SKM-1 treated with dmso at 0.1 percent for 144 hours (cell line): ENCODE data around the gene NONO.
"Not testable (repeated sequence)": the region's sequence is repeated elsewhere in the genome, so short reads cannot be mapped to it uniquely, and the experiment has no call there.

Experiments used
- DNase-seq: peaks from one replicate; lab custom pipeline; 2025; ENCODE audit not compliant: unreplicated experiment; lab: John Stamatoyannopoulos, UW

NONO gene, protein sequence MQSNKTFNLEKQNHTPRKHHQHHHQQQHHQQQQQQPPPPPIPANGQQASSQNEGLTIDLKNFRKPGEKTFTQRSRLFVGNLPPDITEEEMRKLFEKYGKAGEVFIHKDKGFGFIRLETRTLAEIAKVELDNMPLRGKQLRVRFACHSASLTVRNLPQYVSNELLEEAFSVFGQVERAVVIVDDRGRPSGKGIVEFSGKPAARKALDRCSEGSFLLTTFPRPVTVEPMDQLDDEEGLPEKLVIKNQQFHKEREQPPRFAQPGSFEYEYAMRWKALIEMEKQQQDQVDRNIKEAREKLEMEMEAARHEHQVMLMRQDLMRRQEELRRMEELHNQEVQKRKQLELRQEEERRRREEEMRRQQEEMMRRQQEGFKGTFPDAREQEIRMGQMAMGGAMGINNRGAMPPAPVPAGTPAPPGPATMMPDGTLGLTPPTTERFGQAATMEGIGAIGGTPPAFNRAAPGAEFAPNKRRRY

DNA sequence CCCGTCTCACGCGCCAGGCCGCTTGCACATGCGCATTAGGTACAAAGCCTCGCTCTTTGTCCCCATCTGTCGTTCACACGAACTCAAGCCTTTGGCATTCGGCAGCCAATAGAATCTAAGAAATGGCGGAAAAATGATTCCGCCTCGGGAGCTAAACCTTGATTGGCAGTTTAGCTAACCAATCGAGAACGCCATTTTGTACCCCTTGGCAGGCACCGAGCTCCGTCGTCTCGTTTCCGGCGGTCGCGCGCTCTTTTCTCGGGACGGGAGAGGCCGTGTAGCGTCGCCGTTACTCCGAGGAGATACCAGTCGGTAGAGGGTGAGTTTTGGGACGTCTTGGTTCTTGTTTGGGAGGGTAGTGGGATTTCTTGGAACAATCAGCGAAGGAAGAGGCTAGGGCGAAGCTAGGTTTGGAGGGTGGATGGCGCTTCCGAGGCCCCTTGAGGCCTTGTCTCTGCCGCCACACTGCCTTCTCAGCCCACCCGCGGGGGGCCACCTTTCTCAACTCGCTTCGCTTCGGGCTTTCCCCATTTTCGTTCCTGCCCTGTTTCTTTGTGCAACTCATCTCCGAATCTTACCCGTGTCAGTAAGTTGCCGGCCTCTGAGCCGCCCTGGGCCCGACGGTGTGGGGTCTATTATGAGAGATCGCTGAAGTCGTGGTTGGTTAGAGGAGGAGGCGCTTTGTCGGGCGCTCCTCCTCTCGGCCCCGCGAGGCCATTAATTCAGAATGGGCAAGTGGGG lies at the start of gene NONO:
Gene NONO, plus strand, starts transcription at position 233 of the 741 bp plus-strand sequence. CDS start 7,003 bp downstream, outside the sequence.
- peak; percentile 87 for DNase-seq

DNA sequence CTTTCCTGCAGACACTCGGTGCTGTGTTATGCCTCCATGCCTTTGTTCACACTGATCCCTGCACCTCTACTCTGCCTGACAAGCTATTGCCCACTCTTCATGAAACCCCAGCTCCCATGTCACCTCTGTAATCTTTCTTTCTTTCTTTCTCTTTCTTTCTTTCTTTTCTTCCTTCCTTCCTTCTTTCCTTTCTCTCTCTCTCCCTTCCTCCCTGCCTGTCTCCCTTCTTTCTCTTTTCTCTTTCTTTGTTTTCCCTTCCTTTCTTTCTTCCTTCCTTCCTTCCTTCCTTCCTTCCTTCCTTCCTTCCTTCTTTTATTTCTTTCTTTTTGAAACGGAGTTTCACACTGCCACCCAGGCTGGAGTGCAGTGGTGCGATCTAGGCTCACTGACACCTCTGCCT lies 48.0 kb upstream of the NONO start:
- no peak for DNase-seq

- DNase-seq = peak; percentile 22
Observed at GRCh38 chrX:71236836-71237235, 46.6 kb upstream of the NONO start.

- DNase-seq = no peak
Observed at GRCh38 chrX:71239781-71240180, 43.7 kb upstream of the NONO start.

- DNase-seq = peak; percentile 1
Observed at GRCh38 chrX:71241301-71241700, 42.1 kb upstream of the NONO start.

DNA sequence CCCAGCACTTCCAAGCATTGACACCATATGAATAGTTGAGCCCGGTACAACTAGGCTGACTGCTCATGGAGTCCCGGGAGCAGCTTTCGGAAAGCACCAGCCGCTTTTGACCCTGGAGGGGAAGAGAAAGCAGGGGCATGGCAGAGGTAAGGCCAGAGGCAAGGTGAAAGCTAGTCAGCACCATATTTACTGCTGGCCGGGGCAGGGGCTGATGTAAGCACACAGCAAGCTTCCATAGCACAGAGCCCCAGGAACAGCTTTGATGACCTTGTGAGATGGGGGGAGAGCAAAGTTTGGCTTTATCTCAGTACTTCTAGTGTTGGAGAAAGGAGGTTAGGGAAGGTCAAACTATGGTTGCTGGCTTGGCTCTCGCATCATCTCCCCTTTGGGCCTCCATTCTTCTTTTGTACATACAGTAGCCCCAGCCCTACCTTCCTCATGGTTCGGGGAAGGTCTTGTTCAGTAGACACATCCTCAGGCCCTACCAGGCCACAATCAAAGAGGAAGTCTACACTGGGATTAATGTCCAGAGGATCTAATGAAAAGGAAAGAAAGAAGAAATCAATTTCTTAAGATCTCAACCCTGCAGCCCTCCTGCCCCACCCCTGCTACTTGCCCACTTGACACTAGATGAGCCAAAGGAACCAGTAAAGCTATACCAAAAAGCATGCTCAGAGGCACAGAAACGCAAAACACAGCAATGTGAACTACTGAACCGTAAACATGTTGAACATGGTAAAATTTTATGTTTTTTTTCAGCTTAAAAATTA lies 38.9 kb upstream of the NONO start:
- no peak for DNase-seq

DNA sequence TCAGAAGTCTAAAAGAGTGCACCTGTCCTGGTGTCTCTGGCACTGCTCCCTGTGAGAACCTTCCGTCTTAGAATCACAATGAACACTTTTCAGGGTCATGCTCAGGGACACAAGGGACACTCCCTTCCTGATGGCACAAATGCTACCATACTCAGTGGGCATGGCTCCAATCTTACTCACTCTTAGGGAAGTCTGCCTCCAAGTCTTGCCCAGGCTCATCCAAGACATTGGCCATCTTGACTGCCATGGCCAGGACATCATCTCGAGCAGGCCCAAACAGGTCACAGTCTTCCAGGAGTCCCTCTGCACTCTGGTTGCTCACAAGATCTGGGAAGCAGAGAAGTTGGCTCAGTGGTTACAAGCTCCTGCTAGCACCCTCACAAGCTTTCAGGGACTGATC lies 38.3 kb upstream of the NONO start:
- no peak for DNase-seq

DNA sequence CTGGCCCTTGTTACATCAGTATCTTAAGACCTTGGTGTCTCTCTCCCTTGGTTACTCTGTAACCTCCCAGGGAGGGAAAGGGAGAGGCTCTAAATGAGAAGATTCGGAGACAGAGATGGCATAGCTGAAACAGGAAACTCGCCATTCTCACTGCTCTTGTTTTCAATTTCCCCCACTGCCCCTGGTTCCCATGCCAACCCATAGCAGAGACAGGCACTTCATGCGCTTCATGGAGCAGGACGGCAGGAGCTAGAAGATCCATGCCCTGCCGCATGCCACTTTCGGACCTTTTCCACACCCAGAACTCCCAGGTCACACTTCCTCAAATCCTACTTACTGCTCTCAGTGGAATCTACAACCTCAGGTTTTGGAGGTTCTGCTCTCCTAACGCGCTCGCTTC lies 32.6 kb upstream of the NONO start:
- DNase-seq = no peak

DNA sequence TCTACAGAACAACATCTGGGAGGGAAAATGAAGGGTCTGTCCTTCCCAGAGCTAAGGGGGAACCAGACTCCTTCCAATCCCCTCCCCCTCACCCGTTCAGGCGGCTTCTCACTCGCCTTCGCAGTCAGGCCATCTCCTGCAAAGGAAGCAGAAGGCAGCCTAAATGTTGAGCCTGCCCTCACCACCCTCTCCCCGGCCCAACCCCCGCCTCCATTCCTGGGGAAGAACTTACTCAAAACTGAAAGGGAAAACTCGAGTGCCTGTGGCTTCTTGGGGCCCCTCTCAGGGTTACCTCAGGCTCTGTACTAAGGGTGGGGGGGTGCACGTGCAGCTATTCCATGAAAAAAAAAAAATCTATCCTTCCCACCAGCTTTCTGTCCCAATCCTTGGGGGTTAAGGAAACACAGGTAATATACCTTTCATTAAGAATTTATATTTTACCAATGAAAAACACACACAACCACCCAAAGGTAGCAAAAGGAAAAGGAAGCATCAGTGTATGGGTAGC lies 31.9 kb upstream of the NONO start:
- DNase-seq = no peak

DNA sequence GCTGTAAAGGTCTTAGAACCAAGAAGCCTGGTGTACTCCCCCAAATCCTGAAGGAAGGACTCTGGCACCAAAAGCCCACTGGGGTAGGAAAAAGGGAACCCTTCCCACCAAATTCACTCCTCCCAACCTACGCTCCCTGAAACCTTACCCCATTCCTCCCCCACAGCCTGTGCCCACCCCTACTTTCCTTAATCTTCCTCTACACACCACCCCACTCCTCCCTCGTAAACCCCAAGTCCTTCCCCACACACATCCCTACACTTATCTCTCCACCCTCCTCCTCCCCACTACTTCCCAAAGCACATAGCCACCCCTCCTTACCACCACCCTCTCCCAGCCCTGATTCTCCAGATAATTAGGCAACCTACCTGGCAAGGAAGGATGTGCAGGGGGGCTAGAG lies 31.2 kb upstream of the NONO start:
- DNase-seq = no peak

DNA sequence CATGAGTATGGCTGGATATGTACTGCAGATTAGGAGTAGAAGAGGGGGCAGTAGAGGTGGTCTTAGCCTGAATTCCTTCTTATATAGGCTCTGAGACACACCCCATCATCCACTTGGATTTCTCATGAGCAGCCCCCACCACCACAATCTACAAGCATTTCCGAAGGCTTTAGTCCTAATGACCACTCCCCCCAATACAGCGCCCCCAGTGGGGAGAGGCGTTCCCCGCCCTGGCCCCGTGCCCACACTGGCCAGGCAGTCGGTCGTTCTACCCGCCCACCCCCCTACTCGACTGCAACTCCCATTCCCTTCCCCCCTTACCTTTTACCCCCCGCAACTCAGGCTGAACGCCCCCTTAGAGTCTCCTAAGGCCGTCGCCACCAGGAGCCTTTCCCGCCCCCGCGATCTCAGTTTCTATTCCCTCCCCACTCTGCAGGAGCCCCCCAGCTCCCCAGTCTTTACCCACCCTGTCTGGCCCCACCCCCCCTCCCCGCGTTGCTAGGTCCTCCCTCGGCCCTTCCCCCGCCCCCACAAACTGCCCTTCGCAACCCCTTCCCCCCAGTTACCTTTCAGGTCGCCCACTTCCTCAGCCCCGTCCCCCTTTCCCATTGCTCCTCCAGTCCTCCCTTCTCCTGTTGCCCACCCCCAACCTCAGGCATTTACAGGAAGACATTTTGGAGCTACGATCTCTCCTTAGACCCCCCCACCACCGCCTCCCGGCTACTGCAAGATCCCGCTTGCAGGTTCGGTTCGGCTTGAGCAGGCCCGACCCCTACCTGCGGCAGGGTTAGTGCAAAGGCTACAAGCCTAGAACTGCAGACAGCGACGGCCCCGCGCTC lies 30.0 kb upstream of the NONO start:
- DNase-seq = no peak

- DNase-seq = peak; percentile 54
Observed at GRCh38 chrX:71254092-71254963, 29.1 kb upstream of the NONO start, which contains the start of gene ZMYM3. Gene ZMYM3 (minus strand): TSS chrX:71254140. CDS start chrX:71253255, 885 bp downstream.

- DNase-seq = no peak
Observed at GRCh38 chrX:71256051-71256450, 27.4 kb upstream of the NONO start.

DNA sequence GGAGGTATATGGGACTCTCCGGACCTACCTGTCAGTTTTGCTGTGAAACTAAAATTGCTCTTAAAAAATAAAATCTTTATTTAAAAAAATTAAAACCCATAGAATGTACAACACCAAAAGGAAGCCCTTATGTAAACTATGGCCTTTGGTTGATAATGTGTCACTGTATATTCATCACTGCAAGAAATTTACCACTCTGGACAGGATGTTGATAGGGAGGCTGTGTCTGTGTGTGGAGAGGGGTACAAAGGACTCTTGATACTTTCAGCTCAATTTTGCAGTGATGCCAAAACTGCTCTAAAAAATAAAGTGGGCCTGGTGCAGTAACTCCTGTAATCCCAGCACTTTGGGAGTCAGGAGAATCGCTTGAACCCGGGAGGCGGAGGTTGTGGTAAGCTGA lies 26.6 kb upstream of the NONO start:
- no peak for DNase-seq

DNA sequence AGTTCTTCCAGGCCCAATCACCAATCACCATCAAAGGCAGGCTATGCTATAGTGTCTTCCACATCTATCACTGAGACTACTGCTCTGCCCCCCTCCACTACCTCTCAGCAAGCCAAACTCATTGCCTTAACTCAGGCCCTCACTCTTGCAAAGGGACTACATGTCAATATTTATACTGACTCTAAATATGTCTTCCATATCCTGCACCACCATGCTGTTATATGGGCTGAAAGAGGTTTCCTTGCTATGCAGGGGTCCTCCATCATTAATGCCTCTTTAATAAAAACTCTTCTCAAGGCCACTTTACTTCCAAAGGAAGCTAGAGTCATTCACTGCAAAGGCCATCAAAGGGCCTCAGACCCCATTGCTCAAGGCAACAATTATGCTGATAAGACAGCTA lies 14.8 kb upstream of the NONO start:
- not testable (repeated sequence) for DNase-seq

DNA sequence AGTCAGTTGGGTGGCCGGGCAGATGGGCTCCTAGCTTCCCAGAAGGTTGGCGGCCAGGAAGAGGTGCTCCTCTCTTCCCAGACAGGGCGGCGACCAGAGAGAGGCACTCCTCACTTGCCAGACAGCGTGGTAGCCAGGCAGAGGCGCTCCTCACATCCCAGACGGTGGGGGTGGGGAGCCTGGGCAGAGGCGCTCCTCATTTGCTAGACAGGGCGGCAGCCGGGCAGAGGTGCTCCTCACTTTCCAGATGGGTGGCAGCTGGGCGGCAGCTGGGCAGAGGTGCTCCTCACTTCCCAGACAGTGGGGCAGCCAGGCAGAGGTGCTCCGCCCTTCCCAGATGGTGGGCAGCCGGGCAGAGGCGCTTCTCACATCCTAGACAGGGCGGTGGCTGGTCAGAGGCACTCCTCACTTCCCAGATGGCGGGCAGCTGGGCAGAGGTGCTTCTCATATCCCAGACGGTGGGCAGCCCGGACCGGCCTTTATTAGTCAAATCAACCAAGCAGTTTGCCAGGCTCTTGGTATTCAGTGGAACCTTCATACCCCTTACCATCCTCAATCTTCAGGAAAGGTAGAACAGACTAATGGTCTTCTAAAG lies 13.5 kb upstream of the NONO start:
- DNase-seq = no peak

- DNase-seq = not testable (repeated sequence)
Observed at GRCh38 chrX:71272313-71272712, 11.1 kb upstream of the NONO start.

GRCh38 chrX:71281300-71281699 lies 2.1 kb upstream of the NONO start:
- not testable (repeated sequence) for DNase-seq
